ENCODE measurements around the gene KCNJ6.

Gene KCNJ6

GRCh38 chr21:37759777-37760176 is 156.5 kb downstream of the KCNJ6 start:
- TF ChIP-seq EZH2phosphoT487 (IDR thresholded peaks at IDR 0.05; ENCODE audit: low read depth), result no peak
- TF ChIP-seq CTCF (IDR thresholded peaks at IDR 0.05; ENCODE audit: low read depth, low read length), result no peak
- H3K4me3 ChIP-seq (ENCODE audit: low read length), result no peak overlapping the region
- no peaks in the 10 kb centered on the region for H3K79me2 ChIP-seq (ENCODE audit: low read length)
- no peak overlapping the region for H2AFZ ChIP-seq (ENCODE audit: low read depth, low read length)
- no peaks in the 10 kb centered on the region for H3K4me1 ChIP-seq (ENCODE audit: low read length)
- H3K4me2 ChIP-seq (ENCODE audit: low read length), result no peak overlapping the region
- H3K36me3 ChIP-seq (replicated peaks; ENCODE audit: low read depth, low read length), result no peaks in the 10 kb centered on the region
- H3K27me3 ChIP-seq (ENCODE audit: low read depth, low read length), result no peaks in the 10 kb centered on the region
- H3K9ac ChIP-seq (ENCODE audit: low read length), result no peak overlapping the region
- H3K9me3 ChIP-seq (ENCODE audit: insufficient read depth, low read length), result no peaks in the 10 kb centered on the region
- no peak overlapping the region for H3K27ac ChIP-seq (ENCODE audit: low read length)
- H4K20me1 ChIP-seq (ENCODE audit: insufficient read depth, low read length), result no peaks in the 10 kb centered on the region

GRCh38 chr21:37758982-37759381 is 157.3 kb downstream of the KCNJ6 start:
- Histone ChIP-seq H3K9ac (ENCODE audit: low read length) (no peak overlapping the region), H3K9me3 (ENCODE audit: insufficient read depth, low read length) (no peaks in the 10 kb centered on the region), H3K36me3 (replicated peaks; ENCODE audit: low read depth, low read length) (no peaks in the 10 kb centered on the region), H3K27ac (ENCODE audit: low read length) (no peak overlapping the region), H3K4me3 (ENCODE audit: low read length) (no peak overlapping the region), H3K27me3 (ENCODE audit: low read depth, low read length) (no peaks in the 10 kb centered on the region), H2AFZ (ENCODE audit: low read depth, low read length) (no peak overlapping the region), H3K4me2 (ENCODE audit: low read length) (no peak overlapping the region), H3K4me1 (ENCODE audit: low read length) (no peaks in the 10 kb centered on the region), H4K20me1 (ENCODE audit: insufficient read depth, low read length) (no peaks in the 10 kb centered on the region), H3K79me2 (ENCODE audit: low read length) (no peaks in the 10 kb centered on the region)
- TF ChIP-seq CTCF (IDR thresholded peaks at IDR 0.05; ENCODE audit: low read depth, low read length) (peak; percentile 19), EZH2phosphoT487 (IDR thresholded peaks at IDR 0.05; ENCODE audit: low read depth) (no peak)

GRCh38 chr21:37757606-37758376 is 158.5 kb downstream of the KCNJ6 start:
- Histone ChIP-seq H3K9ac (ENCODE audit: low read length) (no peak overlapping the region), H3K4me3 (ENCODE audit: low read length) (no peak overlapping the region), H4K20me1 (ENCODE audit: insufficient read depth, low read length) (no peaks in the 10 kb centered on the region), H3K4me2 (ENCODE audit: low read length) (no peak overlapping the region), H3K4me1 (ENCODE audit: low read length) (no peaks in the 10 kb centered on the region), H3K9me3 (ENCODE audit: insufficient read depth, low read length) (no peaks in the 10 kb centered on the region), H3K27me3 (ENCODE audit: low read depth, low read length) (no peaks in the 10 kb centered on the region), H3K79me2 (ENCODE audit: low read length) (no peaks in the 10 kb centered on the region), H2AFZ (ENCODE audit: low read depth, low read length) (no peak overlapping the region), H3K36me3 (replicated peaks; ENCODE audit: low read depth, low read length) (no peaks in the 10 kb centered on the region), H3K27ac (ENCODE audit: low read length) (no peak overlapping the region)
- TF ChIP-seq EZH2phosphoT487 (IDR thresholded peaks at IDR 0.05; ENCODE audit: low read depth) (no peak), CTCF (IDR thresholded peaks at IDR 0.05; ENCODE audit: low read depth, low read length) (no peak)

- Histone ChIP-seq H3K36me3 (replicated peaks; ENCODE audit: low read depth, low read length) (no peaks in the 10 kb centered on the region), H3K79me2 (ENCODE audit: low read length) (no peaks in the 10 kb centered on the region), H3K4me3 (ENCODE audit: low read length) (no peak overlapping the region), H3K9me3 (ENCODE audit: insufficient read depth, low read length) (no peaks in the 10 kb centered on the region), H2AFZ (ENCODE audit: low read depth, low read length) (no peak overlapping the region), H3K27ac (ENCODE audit: low read length) (no peak overlapping the region), H4K20me1 (ENCODE audit: insufficient read depth, low read length) (no peaks in the 10 kb centered on the region), H3K4me1 (ENCODE audit: low read length) (no peaks in the 10 kb centered on the region), H3K4me2 (ENCODE audit: low read length) (no peak overlapping the region), H3K27me3 (ENCODE audit: low read depth, low read length) (no peaks in the 10 kb centered on the region), H3K9ac (ENCODE audit: low read length) (no peak overlapping the region)
- TF ChIP-seq EZH2phosphoT487 (IDR thresholded peaks at IDR 0.05; ENCODE audit: low read depth) (no peak), CTCF (IDR thresholded peaks at IDR 0.05; ENCODE audit: low read depth, low read length) (no peak)
Observed at GRCh38 chr21:37753122-37753599, 163.1 kb downstream of the KCNJ6 start.
